NCI-H187 (cell line): ENCODE results near the gene KDM1B.

ENCODE experiments used
- DNase-seq, 2 experiments: peaks; one replicate each; lab custom pipeline; 2025; lab: John Stamatoyannopoulos, UW

The KDM1B gene

GRCh38 chr6:18262702-18263417, 107.6 kb downstream of the KDM1B start:
- no peak for DNase-seq

DNA sequence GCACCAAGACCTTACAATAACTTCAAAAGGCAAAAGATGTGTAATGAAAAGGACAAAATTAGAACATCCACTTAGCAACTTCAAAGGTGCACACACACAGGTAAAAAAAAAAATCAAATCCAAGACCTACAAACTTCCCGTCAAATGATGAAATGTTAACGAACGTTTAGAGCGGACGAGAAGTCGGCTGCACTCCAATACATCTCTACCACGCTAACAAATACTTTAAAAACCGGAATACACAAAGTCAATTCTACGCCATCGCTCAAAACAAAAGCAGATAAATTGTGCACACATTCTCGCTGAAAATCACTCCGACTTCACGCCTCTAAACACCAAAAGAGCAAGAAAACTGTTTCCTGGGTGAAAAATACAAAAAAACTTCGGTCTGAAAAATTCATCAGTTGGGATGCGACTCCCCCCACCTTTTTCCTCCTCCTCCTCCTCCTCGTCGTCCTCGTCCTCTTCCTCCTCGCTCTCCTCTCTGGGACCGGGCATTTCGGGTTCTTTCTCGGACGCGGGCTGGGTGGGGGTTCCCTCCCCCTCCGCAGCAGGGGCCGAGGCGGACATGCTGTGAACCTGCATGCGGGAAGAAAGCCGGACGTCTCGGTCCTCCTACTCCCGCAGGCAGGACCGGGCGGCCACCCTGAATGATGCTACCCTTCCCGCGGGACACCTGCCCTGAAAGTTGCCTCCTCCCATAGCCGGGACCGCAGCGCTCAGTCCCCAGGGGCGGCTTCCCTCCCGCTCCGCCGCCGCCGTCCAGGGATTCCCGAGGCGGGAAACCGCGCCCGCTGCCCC, 108.4 kb downstream of the KDM1B start:
- peak in 1 of 2 experiments; percentile 21 for DNase-seq

GRCh38 chr6:18264219-18264922, 109.1 kb downstream of the KDM1B start, which contains the start of gene DEK:
TSS of gene DEK (minus strand) at chr6:18264530. CDS start at chr6:18263987, 543 bp downstream.
- DNase-seq, result peak; percentile 70 to 86

DNA sequence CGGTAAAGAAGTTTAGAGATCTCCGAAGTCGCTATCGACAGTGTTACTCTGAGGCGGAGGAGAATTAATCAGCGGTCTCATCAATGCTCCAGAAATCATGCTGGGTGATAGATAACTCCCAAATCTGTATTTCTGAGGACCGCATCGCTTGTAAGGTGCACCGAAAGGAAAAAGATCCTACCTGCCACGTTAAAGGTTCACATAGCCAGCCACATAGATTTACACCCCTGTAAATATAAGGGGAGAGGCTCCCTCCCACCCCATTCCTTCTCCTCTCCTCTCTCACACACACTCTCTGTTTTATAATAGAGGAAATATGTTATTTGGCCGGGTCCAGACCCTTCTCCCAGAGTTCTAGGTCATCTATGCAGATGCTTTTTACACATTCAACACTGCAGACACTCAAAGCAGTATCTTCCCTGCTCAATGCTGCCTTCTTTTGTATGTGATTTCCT, 109.7 kb downstream of the KDM1B start:
- DNase-seq, result peak in 1 of 2 experiments; percentile 38

GRCh38 chr6:18265787-18266522, 110.7 kb downstream of the KDM1B start:
- DNase-seq, result no peak

- DNase-seq, result no peak
Observed at GRCh38 chr6:18266523-18266912, 111.3 kb downstream of the KDM1B start.

- DNase-seq, result no peak
Observed at GRCh38 chr6:18268066-18268465, 112.8 kb downstream of the KDM1B start.

DNA sequence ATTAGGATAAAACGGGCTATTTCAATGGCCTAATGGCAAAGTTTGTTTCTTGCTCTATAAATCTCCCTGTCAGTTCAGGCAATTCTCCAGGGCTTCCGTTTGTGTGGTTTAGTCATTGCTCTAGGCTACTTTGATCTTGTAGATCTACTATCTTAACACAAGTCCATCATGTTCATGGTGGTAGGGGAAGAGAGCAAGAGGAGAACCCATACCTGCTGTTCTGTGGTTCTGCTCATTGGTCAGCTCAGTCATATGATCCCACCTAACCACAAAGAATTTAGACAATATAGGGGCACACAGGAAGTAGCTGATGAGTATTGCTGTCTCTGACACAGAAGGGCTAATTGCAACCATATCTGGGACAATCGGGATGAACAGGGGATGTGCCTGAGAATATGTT, 114.0 kb downstream of the KDM1B start:
- DNase-seq, result no peak

GRCh38 chr6:18269717-18270116, 114.5 kb downstream of the KDM1B start:
- DNase-seq, result no peak

DNA sequence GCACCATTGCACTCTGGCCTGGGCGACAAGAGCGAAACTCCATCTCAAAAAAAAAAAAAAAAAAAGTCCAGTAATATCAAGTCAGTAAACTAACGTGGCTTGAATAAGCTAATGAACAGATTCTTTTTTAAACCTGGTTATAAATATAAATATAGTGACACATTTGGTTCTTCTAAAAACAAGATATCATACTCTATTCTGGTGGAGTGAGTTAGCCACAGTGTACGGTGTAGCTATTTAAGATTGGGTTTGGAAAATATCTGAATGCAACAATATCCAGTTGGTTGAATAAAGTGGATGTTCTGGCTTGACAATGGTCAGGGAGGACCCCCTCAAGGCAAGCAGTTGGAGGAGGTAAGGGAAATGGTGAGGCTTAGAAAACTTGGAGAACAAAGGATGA, 115.0 kb downstream of the KDM1B start:
- DNase-seq, result no peak
